ENCODE measurements around the gene TRIML2.

The TRIML2 gene

DNA sequence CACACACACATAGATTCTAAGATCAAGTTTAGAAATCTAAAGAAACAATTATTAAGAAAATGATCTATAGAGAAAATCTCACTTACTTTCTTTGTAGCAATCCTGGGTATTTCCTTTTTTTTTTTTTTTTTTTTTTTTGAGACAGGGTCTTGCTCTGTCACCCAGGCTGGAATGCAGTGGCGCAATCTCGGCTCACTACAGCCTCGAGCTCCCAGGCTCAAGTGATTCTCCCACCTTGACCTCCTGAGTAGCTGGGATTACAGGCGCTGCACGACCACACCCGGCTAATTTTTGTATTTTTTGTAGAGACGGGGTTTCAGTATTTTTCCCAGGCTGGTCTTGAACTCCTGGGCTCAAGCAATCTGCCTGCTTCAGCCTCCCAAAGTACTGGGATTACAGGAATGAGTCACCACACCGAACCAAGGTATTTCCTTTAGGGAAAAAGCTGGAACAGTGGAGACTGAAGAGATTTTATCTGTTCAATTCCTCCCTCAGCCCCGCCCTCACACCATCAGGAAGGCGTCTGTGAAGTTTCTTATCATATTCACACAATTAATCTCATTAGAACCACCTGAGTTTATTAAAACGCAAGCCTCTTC is at the start of gene TRIML2:
Gene TRIML2 (minus strand): TSS at position 447 of the 599 bp plus-strand sequence. CDS start 4,235 bp downstream, outside the sequence.
- no peak for FAIRE-seq

DNA sequence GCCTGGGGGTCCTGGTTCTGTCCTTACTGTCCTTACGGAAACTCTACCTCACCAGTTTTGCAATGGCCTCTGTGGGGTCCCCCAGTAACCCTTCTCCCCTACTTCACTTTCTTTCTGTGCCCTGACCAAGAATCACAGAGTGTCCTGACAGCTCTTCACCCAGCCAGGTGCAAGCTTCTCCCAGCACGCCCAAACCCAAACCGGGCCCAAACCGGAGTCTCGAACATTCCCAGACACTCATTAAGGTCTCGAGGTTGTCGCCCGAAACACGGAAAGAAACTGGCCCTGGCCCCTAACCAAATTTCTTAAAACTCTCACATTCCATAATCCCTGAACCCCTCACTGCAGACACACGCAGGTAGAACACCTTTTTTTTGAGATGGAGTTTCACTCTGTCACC is 48.9 kb upstream of the TRIML2 start:
- FAIRE-seq: no peak

GRCh38 chr4:188154668-188155405 is 45.4 kb upstream of the TRIML2 start:
- no peak for FAIRE-seq

- FAIRE-seq: no peak
These were observed 38.4 kb upstream of the TRIML2 start for GRCh38 chr4:188147776-188148175.

DNA sequence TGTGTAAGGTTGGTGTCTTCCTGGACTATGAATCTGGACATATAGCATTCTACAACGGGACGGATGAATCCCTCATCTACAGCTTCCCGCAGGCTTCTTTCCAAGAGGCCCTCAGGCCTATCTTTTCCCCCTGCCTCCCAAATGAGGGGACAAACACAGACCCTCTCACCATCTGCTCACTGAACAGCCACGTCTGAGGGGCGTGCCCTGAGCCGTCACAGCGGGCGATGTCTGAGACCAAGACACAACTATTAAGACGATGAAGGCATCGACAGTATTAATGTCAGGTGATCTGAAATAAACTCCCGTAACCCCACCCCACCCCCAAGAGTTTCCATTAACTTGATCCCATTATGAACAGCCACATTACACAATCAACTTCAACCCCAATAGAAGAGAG is 37.8 kb upstream of the TRIML2 start:
- FAIRE-seq: no peak

DNA sequence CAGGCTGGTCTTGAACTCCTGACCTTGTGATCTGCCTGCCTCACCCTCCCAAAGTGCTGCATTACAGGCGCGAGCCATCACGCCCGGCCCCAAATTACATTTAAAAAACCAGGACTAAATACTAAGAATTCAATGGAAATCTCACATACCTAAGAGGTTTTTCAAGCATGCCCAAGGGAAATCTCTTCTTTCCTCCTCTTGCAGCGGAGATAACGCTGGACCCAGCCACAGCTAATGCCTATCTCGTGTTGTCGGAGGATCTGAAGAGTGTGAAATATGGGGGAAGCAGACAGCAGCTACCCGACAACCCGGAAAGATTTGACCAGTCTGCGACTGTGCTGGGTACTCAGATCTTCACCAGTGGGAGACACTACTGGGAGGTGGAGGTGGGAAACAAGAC is 37.2 kb upstream of the TRIML2 start:
- no peak for FAIRE-seq

GRCh38 chr4:188145601-188146000 is 36.2 kb upstream of the TRIML2 start:
- no peak for FAIRE-seq

GRCh38 chr4:188143731-188144130 is 34.3 kb upstream of the TRIML2 start:
- FAIRE-seq: no peak

DNA sequence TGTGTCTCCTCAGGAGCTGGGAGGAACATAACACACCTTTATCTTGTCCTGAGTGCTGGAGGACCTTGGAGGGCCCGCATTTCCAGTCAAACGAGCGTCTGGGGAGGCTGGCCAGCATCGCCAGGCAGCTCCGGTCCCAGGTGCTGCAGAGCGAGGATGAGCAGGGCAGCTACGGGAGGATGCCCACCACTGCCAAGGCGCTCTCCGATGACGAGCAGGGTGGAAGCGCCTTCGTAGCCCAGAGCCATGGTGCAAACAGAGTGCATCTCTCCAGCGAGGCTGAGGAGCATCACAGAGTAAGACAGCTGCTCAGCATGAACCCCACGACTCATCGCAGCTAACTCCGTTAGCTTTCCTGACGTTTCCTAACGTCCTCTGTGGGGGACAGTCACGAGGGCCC is 30.3 kb upstream of the TRIML2 start:
- no peak for FAIRE-seq

GRCh38 chr4:188139141-188139540 is 29.7 kb upstream of the TRIML2 start, which contains the start of gene TRIML1:
TSS of gene TRIML1 (plus strand) at chr4:188139441. CDS start at chr4:188139559, 118 bp downstream.
- no peak for FAIRE-seq

GRCh38 chr4:188138227-188138626 is 28.8 kb upstream of the TRIML2 start:
- no peak for FAIRE-seq

GRCh38 chr4:188132232-188132631 is 22.8 kb upstream of the TRIML2 start:
- no peak for FAIRE-seq

DNA sequence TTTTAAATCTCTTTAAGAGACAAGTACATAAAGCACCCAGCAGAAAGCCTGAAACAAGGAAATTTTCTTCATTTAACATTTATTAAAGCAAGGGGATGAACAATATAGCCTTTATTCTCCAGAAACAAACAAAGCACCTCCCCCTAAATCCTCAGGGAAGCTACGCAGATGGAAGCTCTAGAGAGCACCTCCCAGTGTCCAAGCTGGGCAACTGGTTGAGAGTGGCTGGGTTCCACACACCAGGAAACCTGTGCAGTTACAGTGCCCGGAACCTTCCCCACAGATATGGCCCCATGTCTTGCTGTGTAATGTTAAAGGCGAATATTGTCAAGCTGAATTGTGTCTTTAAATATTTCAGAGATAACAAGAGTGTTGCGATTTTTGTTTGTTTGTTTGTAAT is 21.0 kb upstream of the TRIML2 start:
- no peak for FAIRE-seq

DNA sequence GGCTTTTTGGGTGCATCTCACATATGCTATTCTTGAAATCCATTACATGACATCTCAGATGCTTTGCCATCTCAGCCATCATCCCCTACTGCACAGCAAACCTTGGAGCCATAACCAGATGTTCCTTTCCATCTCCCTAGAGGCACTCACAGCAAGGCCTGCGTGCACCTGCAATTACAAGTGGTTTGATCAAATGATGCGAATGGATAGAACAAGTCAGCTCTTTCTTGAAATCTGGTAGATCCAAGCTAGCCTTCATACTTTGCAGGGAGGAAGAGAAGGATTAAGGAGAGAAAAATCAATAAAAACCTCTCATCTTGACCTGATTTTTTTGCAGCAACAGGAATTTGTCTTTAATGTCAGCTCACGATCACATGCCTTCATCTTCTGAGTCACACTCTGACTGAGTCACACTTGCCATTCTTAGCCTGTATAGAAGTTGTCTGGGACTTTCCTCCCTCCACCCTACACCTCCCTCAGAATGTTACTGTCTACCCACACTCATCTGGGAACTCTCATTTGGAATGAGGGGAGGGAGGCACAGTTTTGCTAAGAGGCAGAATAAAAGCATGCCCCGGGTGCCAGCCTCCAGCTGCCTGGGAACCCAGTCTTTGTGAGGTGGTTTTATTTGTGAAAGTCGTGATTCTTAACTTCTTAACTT is 17.9 kb upstream of the TRIML2 start:
- FAIRE-seq: no peak

GRCh38 chr4:188121530-188121929 is 12.1 kb upstream of the TRIML2 start:
- no peak for FAIRE-seq

GRCh38 chr4:188117631-188118324 is 8.4 kb upstream of the TRIML2 start:
- FAIRE-seq: no peak

GRCh38 chr4:188113156-188113555 is 3.8 kb upstream of the TRIML2 start:
- no peak for FAIRE-seq

- no peak for FAIRE-seq
These were observed 2.6 kb upstream of the TRIML2 start for GRCh38 chr4:188111955-188112354.

DNA sequence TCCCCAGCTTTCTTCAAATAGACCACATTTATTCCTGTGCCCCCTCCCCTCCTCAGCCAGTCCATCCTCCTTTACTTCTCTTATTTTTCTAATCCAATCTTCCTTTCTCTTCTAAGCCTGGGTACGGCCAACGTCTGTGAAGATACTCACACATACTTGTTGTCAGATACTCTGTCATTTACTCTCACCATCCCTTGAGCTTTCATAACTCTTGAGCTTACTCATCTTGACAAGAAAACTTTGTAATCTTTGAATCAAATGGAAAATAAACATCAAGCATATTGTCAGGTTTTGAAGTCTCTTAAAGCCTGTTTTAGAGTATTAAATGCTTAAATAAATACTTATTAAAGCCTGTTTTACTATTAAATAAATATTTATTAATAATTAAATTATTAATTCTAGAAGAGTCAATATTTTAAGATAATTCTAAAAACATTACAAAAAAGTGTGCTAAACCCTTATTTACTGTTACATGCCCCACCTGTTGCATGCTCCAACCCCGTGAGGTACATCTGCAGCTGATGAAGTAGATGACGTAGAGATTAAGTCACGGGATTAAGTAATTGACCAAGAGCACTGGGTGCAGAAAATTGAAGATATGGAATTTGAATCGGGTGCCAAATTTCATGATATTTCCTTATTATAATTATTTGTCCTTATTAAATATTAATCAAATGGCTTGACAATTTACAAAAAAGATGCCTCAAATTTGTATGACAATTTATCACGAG is 1.5 kb upstream of the TRIML2 start:
- FAIRE-seq: no peak

DNA sequence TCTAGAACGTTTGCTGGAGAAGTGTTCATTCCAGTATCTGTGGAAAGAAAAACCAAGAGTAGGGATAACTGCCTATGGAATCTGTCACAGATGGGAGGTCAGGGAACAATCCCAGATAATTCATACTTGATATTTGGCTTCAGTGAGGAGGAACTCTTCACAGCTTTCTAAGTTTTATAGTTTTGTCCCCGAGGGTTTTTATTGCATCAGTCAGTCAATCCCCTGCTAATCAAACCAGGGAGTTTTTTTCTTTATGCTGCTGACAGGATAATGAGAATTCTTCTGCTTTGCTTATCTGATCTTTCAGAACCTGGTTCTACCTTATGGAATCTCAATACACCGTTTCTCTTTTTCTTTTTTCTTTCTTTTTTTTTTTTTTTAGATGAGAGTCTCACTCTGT is 633 bp upstream of the TRIML2 start:
- no peak for FAIRE-seq

- no peak for FAIRE-seq
These were observed 1.2 kb downstream of the TRIML2 start for GRCh38 chr4:188107931-188108843.

- no peak for FAIRE-seq
These were observed 2.9 kb downstream of the TRIML2 start for GRCh38 chr4:188106454-188106853.

Data from TTC549 (cell line).